ENCODE data around the gene IGFBP2. TPM values are rescaled to one million over a fixed set of nuclear protein-coding genes. Genes with fewer than 3 reads are reported as not detected.

Gene IGFBP2
- total and polyA plus RNA-seq, 2 experiments from 2014 or later = 5.6 to 40.1 TPM

GRCh38 chr2:216690853-216691741 lies 57.9 kb downstream of the IGFBP2 start:
- H3K9me3 ChIP-seq (ENCODE audit: low read depth) = no peaks in the 10 kb centered on the region
- DNase-seq = peak; percentile 81
- TF ChIP-seq EZH2 (IDR thresholded peaks at IDR 0.05; ENCODE audit: insufficient read depth, poor library complexity, severe bottlenecking) (no peak), EZH2phosphoT487 (IDR thresholded peaks at IDR 0.05; ENCODE audit: insufficient read depth, low read depth) (no peak)
- no peaks in the 10 kb centered on the region for H3K79me2 ChIP-seq (ENCODE audit: insufficient read depth)
- WGBS, 2 experiments (ENCODE audit: low coverage in 1 of 2, low lambda C conversion rate in 2 of 2, missing lambda C conversion rate in 2 of 2) = 2 to 3% methylated on average over 14 to 23 of the region's 23 CpGs
- H4K20me1 ChIP-seq (ENCODE audit: insufficient read depth) = no peaks in the 10 kb centered on the region
- no peaks in the 10 kb centered on the region for H3K27me3 ChIP-seq (replicated peaks; ENCODE audit: insufficient read depth)
- H3K27ac ChIP-seq = peak overlapping the region; percentile 78
- peak overlapping the region; percentile 69 for H3K4me3 ChIP-seq
- H3K4me1 ChIP-seq (ENCODE audit: insufficient read depth) = peaks cover 16% of the 10 kb centered on the region
- H3K9me2 ChIP-seq (ENCODE audit: insufficient read depth) = no peaks in the 10 kb centered on the region
- H2AFZ ChIP-seq = peak overlapping the region; percentile 80
- H3K9ac ChIP-seq = peak overlapping the region; percentile 77
- peaks cover 7% of the 10 kb centered on the region for H3F3A ChIP-seq (ENCODE audit: insufficient read depth)
- H3K4me2 ChIP-seq (ENCODE audit: unreplicated experiment) = peak overlapping the region; percentile 87
- H3K36me3 ChIP-seq (ENCODE audit: low read depth) = no peaks in the 10 kb centered on the region
- in situ Hi-C loops (cut with MboI) = loop anchor here (10.0 kb wide), 1 partner anchor 824 kb away; no protein-coding TSS in a partner anchor

GRCh38 chr2:216692636-216693413 lies 59.6 kb downstream of the IGFBP2 start:
- peak overlapping the region; percentile 14 for H3K27ac ChIP-seq
- H3K4me3 ChIP-seq = peak overlapping the region; percentile 81
- in situ Hi-C loops (cut with MboI) = loop anchor here (10.0 kb wide), 1 partner anchor 822 kb away; no protein-coding TSS in a partner anchor
- H3K9ac ChIP-seq = peak overlapping the region; percentile 74
- H3F3A ChIP-seq (ENCODE audit: insufficient read depth) = peaks cover 13% of the 10 kb centered on the region
- no peaks in the 10 kb centered on the region for H3K27me3 ChIP-seq (replicated peaks; ENCODE audit: insufficient read depth)
- H3K79me2 ChIP-seq (ENCODE audit: insufficient read depth) = no peaks in the 10 kb centered on the region
- H3K4me1 ChIP-seq (ENCODE audit: insufficient read depth) = peaks cover 16% of the 10 kb centered on the region
- peak; percentile 75 for DNase-seq
- TF ChIP-seq EZH2phosphoT487 (IDR thresholded peaks at IDR 0.05; ENCODE audit: insufficient read depth, low read depth) (no peak), EZH2 (IDR thresholded peaks at IDR 0.05; ENCODE audit: insufficient read depth, poor library complexity, severe bottlenecking) (no peak)
- no peaks in the 10 kb centered on the region for H3K9me2 ChIP-seq (ENCODE audit: insufficient read depth)
- WGBS, 2 experiments (ENCODE audit: low coverage in 1 of 2, low lambda C conversion rate in 2 of 2, missing lambda C conversion rate in 2 of 2) = 1 to 2% methylated on average over 28 of the region's 28 CpGs
- no peaks in the 10 kb centered on the region for H3K9me3 ChIP-seq (ENCODE audit: low read depth)
- H3K36me3 ChIP-seq (ENCODE audit: low read depth) = no peaks in the 10 kb centered on the region
- H4K20me1 ChIP-seq (ENCODE audit: insufficient read depth) = no peaks in the 10 kb centered on the region
- peak overlapping the region; percentile 87 for H3K4me2 ChIP-seq (ENCODE audit: unreplicated experiment)
- H2AFZ ChIP-seq = peak overlapping the region; percentile 58

GRCh38 chr2:216693414-216694080 lies 60.3 kb downstream of the IGFBP2 start:
- no peaks in the 10 kb centered on the region for H3K36me3 ChIP-seq (ENCODE audit: low read depth)
- WGBS, 2 experiments (ENCODE audit: low coverage in 1 of 2, low lambda C conversion rate in 2 of 2, missing lambda C conversion rate in 2 of 2) = 2% methylated on average over 13 to 15 of the region's 15 CpGs
- no peaks in the 10 kb centered on the region for H4K20me1 ChIP-seq (ENCODE audit: insufficient read depth)
- in situ Hi-C loops (cut with MboI) = loop anchor here (10.0 kb wide), 1 partner anchor 821 kb away; no protein-coding TSS in a partner anchor
- TF ChIP-seq EZH2phosphoT487 (IDR thresholded peaks at IDR 0.05; ENCODE audit: insufficient read depth, low read depth) (no peak), EZH2 (IDR thresholded peaks at IDR 0.05; ENCODE audit: insufficient read depth, poor library complexity, severe bottlenecking) (no peak)
- H3K9ac ChIP-seq = peak overlapping the region; percentile 74
- H3K79me2 ChIP-seq (ENCODE audit: insufficient read depth) = no peaks in the 10 kb centered on the region
- peaks cover 16% of the 10 kb centered on the region for H3K4me1 ChIP-seq (ENCODE audit: insufficient read depth)
- H3K9me3 ChIP-seq (ENCODE audit: low read depth) = no peaks in the 10 kb centered on the region
- H3K27me3 ChIP-seq (replicated peaks; ENCODE audit: insufficient read depth) = no peaks in the 10 kb centered on the region
- DNase-seq = no peak
- peak overlapping the region; percentile 54 for H2AFZ ChIP-seq
- H3F3A ChIP-seq (ENCODE audit: insufficient read depth) = peaks cover 13% of the 10 kb centered on the region
- peak overlapping the region; percentile 87 for H3K4me2 ChIP-seq (ENCODE audit: unreplicated experiment)
- H3K27ac ChIP-seq = no peak overlapping the region
- no peaks in the 10 kb centered on the region for H3K9me2 ChIP-seq (ENCODE audit: insufficient read depth)
- H3K4me3 ChIP-seq = peak overlapping the region; percentile 81
